Mononuclear cell (primary cell): ENCODE results near the gene CAPZB. TPM values are rescaled to one million over a fixed set of nuclear protein-coding genes. Genes with fewer than 3 reads are reported as not detected.

Experiments
- H3K27me3 ChIP-seq: 2 replicates; pipeline ENCODE4 v1.6.0; 2011; ENCODE audit warnings: low read length, control low read depth; ENCODE audit not compliant: insufficient read depth
- H3K4me1 ChIP-seq: 2 replicates; pipeline ENCODE4 v1.5.1; 2011; ENCODE audit warnings: mild to moderate bottlenecking, low read length, control low read depth; ENCODE audit not compliant: insufficient read depth
- H3K4me3 ChIP-seq: 2 replicates; pipeline ENCODE4 v1.5.1; 2011; ENCODE audit warnings: mild to moderate bottlenecking, low read length, moderate library complexity
- H3K9me3 ChIP-seq: 2 replicates; pipeline ENCODE4 v1.5.1; 2011; ENCODE audit warnings: low read depth, mild to moderate bottlenecking, control low read depth, low read length
- total RNA-seq: library from RNA; depleted of rRNA; stranded (reverse); fragments of >200 nt; gene quantifications from one replicate; pipeline ENCODE4 v1.2.3, GENCODE V29; 2012

CAPZB gene
- total RNA-seq, 1 donor = 128 TPM

- no peak overlapping the region for H3K4me3 ChIP-seq
- H3K9me3 ChIP-seq = no peaks in the 10 kb centered on the region
- H3K27me3 ChIP-seq = no peaks in the 10 kb centered on the region
- H3K4me1 ChIP-seq = peaks cover 8% of the 10 kb centered on the region
Observed at GRCh38 chr1:19327301-19327700, 158.0 kb downstream of the CAPZB start.

DNA sequence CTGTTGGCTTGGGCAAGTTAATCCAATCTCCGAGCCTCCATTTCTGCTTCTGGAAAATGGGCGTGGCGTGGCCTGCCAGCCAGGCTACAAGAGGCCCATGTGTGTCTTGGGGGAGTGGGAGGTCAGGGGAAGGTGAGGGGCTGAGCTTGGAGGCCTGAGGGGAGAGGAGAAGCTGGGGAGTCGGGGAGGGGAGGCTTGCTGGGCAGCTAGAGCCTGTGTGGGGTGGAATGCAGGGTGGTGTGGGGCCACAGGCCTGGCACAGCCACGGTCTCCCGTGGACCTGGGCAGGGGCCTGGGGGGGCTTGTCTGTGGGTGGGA is 158.6 kb downstream of the CAPZB start:
- Histone ChIP-seq H3K4me1 (peaks cover 12% of the 10 kb centered on the region), H3K9me3 (no peaks in the 10 kb centered on the region), H3K4me3 (no peak overlapping the region), H3K27me3 (no peaks in the 10 kb centered on the region)

DNA sequence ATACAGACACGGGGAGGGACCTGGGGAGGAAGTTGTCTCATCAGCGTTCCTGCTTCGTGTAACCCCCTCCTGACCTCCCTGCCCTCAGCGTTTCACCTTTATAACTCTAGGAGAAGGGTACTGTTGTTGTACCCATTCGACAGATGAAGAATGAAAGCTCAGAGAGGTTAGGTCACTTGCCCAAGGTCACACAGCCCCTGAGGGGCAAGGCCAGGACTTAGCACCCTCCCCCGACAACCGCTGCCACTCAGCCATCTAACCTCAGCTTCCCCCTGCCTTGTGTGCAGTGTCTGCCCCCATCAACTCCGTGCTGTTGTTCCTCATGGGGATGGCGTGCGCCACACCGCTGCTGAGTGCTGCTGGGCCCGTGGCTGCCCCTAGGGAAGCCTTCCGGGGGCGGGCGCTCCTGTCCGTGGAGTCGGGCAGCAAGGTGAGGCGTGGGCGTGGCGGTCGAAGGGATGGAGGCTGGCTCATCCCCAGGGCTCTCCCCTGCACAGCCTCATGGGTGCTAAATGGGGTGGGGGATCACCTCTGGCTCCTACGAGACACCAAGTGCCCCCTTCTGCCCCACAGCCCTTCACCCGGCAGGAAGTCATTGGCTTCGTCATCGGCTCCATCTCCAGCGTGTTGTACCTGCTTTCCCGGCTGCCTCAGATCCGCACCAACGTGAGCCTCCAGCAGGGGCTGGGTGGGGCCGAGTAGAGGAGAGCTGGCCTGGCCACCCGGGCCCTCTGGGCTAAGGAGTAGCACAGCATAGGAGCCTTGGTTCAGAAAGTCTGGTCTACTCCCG is 159.2 kb downstream of the CAPZB start:
- Histone ChIP-seq H3K4me3 (no peak overlapping the region), H3K27me3 (no peaks in the 10 kb centered on the region), H3K9me3 (no peaks in the 10 kb centered on the region), H3K4me1 (peaks cover 12% of the 10 kb centered on the region)

- H3K27me3 ChIP-seq = no peaks in the 10 kb centered on the region
- H3K4me3 ChIP-seq = no peak overlapping the region
- H3K4me1 ChIP-seq = peaks cover 12% of the 10 kb centered on the region
- H3K9me3 ChIP-seq = no peaks in the 10 kb centered on the region
Observed at GRCh38 chr1:19325368-19325957, 159.9 kb downstream of the CAPZB start.

- H3K4me1 ChIP-seq = peaks cover 12% of the 10 kb centered on the region
- no peaks in the 10 kb centered on the region for H3K9me3 ChIP-seq
- H3K4me3 ChIP-seq = no peak overlapping the region
- no peaks in the 10 kb centered on the region for H3K27me3 ChIP-seq
Observed at GRCh38 chr1:19324665-19324990, 160.7 kb downstream of the CAPZB start.

- Histone ChIP-seq H3K27me3 (no peaks in the 10 kb centered on the region), H3K4me3 (no peak overlapping the region), H3K9me3 (no peaks in the 10 kb centered on the region), H3K4me1 (peaks cover 13% of the 10 kb centered on the region)
Observed at GRCh38 chr1:19323987-19324664, 161.2 kb downstream of the CAPZB start.

DNA sequence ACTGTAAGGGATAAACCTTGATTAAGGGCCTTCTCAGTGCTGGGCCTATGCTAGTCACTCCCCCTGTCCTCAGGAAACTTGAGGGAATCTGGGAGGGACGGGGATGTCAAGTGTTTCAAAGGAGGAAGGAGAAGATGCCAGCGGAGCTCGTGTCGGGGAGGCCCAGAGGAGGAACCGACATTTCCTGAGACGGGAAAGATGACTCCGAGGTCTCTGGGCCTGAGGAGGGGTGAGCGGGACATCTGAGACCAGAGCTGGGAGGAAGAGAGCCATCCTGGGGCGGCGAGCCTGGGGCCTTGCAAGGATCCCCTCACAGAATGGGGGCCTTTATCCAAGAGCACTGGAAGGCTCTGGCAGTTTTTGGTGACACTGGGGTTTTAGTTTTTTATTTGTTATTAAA is 162.9 kb downstream of the CAPZB start:
- H3K27me3 ChIP-seq = no peaks in the 10 kb centered on the region
- no peaks in the 10 kb centered on the region for H3K9me3 ChIP-seq
- H3K4me1 ChIP-seq = peaks cover 20% of the 10 kb centered on the region
- H3K4me3 ChIP-seq = no peak overlapping the region

GRCh38 chr1:19321071-19321470 is 164.3 kb downstream of the CAPZB start:
- H3K27me3 ChIP-seq = no peaks in the 10 kb centered on the region
- peaks cover 35% of the 10 kb centered on the region for H3K4me1 ChIP-seq
- no peaks in the 10 kb centered on the region for H3K9me3 ChIP-seq
- no peak overlapping the region for H3K4me3 ChIP-seq

GRCh38 chr1:19319196-19319595 is 166.1 kb downstream of the CAPZB start:
- Histone ChIP-seq H3K9me3 (no peaks in the 10 kb centered on the region), H3K4me3 (no peak overlapping the region), H3K4me1 (peaks cover 53% of the 10 kb centered on the region), H3K27me3 (no peaks in the 10 kb centered on the region)

GRCh38 chr1:19317126-19317910 is 168.0 kb downstream of the CAPZB start:
- Histone ChIP-seq H3K9me3 (no peaks in the 10 kb centered on the region), H3K4me1 (peaks cover 64% of the 10 kb centered on the region), H3K27me3 (no peaks in the 10 kb centered on the region), H3K4me3 (no peak overlapping the region)

DNA sequence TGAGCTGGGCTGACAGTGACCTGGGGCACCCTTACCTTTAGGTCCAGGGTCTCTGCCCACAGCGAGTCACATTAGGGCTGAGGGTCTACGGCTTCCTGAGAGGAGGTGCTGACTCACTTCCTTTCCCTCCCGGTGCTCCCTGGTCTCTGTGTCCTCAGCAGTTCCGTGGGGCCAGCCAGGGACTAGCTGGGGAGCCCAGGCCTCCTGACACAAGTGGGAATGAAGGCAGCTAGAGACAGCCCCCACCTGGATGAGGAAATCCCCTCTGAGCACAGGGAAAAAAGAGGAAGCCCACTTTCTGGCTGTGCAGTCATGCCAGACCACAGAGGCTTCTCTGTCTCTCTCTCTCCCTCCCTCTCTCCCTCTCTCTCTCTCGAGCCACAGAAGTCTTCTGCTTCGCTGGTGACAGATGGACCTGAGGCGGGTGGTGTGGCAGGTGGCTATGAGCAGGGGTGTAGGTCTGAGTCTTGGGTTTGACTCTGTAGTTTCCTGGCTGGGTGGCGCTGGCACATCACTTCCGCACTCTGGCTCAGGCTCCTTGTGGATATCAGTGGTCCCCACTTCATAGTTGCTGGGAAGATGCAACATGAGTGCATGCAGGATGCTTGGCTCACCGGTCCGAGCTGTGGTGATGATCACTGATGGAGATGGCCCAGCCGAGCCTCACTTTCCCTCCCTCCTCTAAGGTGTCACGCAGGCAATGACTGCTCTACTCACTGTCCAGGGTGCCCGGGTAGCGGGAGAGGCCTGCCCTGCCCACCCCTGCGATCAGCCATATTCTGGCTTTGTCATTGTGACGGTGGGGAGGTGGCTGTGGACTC is 169.8 kb downstream of the CAPZB start:
- Histone ChIP-seq H3K4me1 (peaks cover 72% of the 10 kb centered on the region), H3K27me3 (no peaks in the 10 kb centered on the region), H3K9me3 (no peaks in the 10 kb centered on the region), H3K4me3 (no peak overlapping the region)

DNA sequence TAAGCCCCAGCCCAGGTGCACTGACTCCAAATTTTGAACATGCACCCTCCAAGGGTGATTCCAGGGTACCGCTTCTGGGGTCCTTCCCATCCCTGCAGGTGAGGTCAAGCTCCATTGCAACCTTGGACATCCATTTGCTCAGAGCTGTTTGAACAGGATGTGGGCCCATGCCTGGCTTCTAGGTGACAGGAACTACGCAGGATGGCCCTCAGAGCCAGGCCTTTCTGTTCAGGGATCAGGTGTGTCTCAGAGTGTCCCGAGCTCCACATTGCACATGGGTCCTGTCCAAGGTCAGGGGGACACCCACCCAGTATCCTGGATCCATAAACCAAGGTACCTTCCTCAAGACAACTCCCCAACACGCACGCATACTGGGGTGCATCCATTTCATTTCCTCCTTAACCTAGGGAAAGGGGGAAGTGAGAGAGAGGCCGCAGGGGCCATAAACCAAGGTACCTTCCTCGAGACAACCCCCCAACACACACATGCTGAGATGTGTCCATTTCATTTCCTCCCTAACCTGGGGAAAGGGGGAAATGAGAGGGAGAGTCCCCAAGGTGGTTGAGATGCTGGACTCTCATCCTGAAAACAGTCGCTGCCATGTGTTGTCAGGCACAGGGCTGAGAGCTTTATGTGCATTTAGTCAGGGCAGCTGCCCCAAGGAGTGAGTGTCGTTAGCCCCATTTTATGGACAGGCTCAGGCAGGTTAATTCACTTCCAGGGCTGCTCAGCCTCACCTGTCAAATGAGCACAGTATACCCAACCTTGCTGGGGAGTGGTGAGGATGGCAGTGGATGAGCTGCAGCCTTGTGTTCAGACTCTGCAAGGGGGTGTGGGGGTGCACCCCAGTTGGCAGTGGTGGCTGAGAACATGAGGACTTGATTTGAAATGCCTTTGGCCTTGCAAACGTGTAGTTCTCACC is 171.1 kb downstream of the CAPZB start:
- peaks cover 72% of the 10 kb centered on the region for H3K4me1 ChIP-seq
- H3K4me3 ChIP-seq = no peak overlapping the region
- no peaks in the 10 kb centered on the region for H3K27me3 ChIP-seq
- no peaks in the 10 kb centered on the region for H3K9me3 ChIP-seq

GRCh38 chr1:19313636-19313959 is 171.7 kb downstream of the CAPZB start:
- no peaks in the 10 kb centered on the region for H3K9me3 ChIP-seq
- no peak overlapping the region for H3K4me3 ChIP-seq
- H3K4me1 ChIP-seq = peaks cover 68% of the 10 kb centered on the region
- no peaks in the 10 kb centered on the region for H3K27me3 ChIP-seq
